ENCODE measurements around the gene PAK5. TPM values are rescaled to one million over a fixed set of nuclear protein-coding genes. Genes with fewer than 3 reads are reported as not detected.

Gene PAK5
- total RNA-seq, 1 experiment from 2014 or later = not detected

GRCh38 chr20:9677100-9677623 lies 161.7 kb downstream of the PAK5 start:
- no peak overlapping the region for H3K27ac ChIP-seq (ENCODE audit: low read length)
- no peaks in the 10 kb centered on the region for H3K9me3 ChIP-seq (ENCODE audit: control insufficient read depth, insufficient read depth, low read depth, low read length)
- intact Hi-C loops (cut with micrococcal nuclease; ENCODE audit: unreplicated experiment) = no loop called here
- H3K36me3 ChIP-seq (ENCODE audit: control insufficient read depth, insufficient read depth, low read length) = no peaks in the 10 kb centered on the region
- H3K4me1 ChIP-seq (ENCODE audit: control insufficient read depth, insufficient read depth, low read length) = no peaks in the 10 kb centered on the region
- in situ Hi-C loops (cut with HindIII; ENCODE audit: low pct_unique_long_range_greater_than_20kb, low sequenced_read_pairs) = no loop called here
- DNase-seq (ENCODE audit: low read depth, low spot score) (no peak), ATAC-seq (no peak)
- ChIA-PET CTCF (no interaction called here), POLR2A (no interaction called here)
- H3K27me3 ChIP-seq (ENCODE audit: control insufficient read depth, insufficient read depth, low read length) = no peaks in the 10 kb centered on the region
- TF ChIP-seq TCF7L2 (IDR thresholded peaks at IDR 0.05; ENCODE audit: low read depth, low read length) (no peak), SIN3A (IDR thresholded peaks at IDR 0.05; ENCODE audit: borderline replicate concordance, insufficient read depth, low read depth, low read length) (no peak), REST (IDR thresholded peaks at IDR 0.05; ENCODE audit: insufficient read depth in 1 of 2, low read depth in 2 of 2, low read length in 1 of 2) (no peak), CTCF (IDR thresholded peaks at IDR 0.05) (no peak), POLR2AphosphoS5 (IDR thresholded peaks at IDR 0.05; ENCODE audit: low read depth, low read length) (no peak)
- no TSS peak for BruUV-seq (replicated peaks)
- H3K4me3 ChIP-seq (ENCODE audit: low read depth in 2 of 2, low read length in 2 of 2) = no peak overlapping the region

- ATAC-seq = no peak
- BruUV-seq (replicated peaks) = no TSS peak
- H3K27ac ChIP-seq (ENCODE audit: low read length) = no peak overlapping the region
- CTCF ChIA-PET = no interaction called here
- H3K9me3 ChIP-seq (ENCODE audit: control insufficient read depth, insufficient read depth, low read depth, low read length) = no peaks in the 10 kb centered on the region
- in situ Hi-C loops (cut with HindIII; ENCODE audit: low pct_unique_long_range_greater_than_20kb, low sequenced_read_pairs) (no loop called here), intact Hi-C loops (cut with micrococcal nuclease; ENCODE audit: unreplicated experiment) (no loop called here)
- no peaks in the 10 kb centered on the region for H3K4me1 ChIP-seq (ENCODE audit: control insufficient read depth, insufficient read depth, low read length)
- H3K4me3 ChIP-seq (ENCODE audit: low read depth in 2 of 2, low read length in 2 of 2) = no peak overlapping the region
- TF ChIP-seq CTCF (IDR thresholded peaks at IDR 0.05) (no peak), SIN3A (IDR thresholded peaks at IDR 0.05; ENCODE audit: borderline replicate concordance, insufficient read depth, low read depth, low read length) (no peak), TCF7L2 (IDR thresholded peaks at IDR 0.05; ENCODE audit: low read depth, low read length) (no peak), REST (IDR thresholded peaks at IDR 0.05; ENCODE audit: insufficient read depth in 1 of 2, low read depth in 2 of 2, low read length in 1 of 2) (no peak), POLR2AphosphoS5 (IDR thresholded peaks at IDR 0.05; ENCODE audit: low read depth, low read length) (no peak)
- H3K36me3 ChIP-seq (ENCODE audit: control insufficient read depth, insufficient read depth, low read length) = no peaks in the 10 kb centered on the region
- DNase-seq (ENCODE audit: low read depth, low spot score) = no peak
- H3K27me3 ChIP-seq (ENCODE audit: control insufficient read depth, insufficient read depth, low read length) = no peaks in the 10 kb centered on the region
- POLR2A ChIA-PET = no interaction called here
Measured at GRCh38 chr20:9672981-9673380, 165.9 kb downstream of the PAK5 start.

Measured in Panc1 (cell line).